ENCODE measurements around the gene GUCA1A.

DNA sequence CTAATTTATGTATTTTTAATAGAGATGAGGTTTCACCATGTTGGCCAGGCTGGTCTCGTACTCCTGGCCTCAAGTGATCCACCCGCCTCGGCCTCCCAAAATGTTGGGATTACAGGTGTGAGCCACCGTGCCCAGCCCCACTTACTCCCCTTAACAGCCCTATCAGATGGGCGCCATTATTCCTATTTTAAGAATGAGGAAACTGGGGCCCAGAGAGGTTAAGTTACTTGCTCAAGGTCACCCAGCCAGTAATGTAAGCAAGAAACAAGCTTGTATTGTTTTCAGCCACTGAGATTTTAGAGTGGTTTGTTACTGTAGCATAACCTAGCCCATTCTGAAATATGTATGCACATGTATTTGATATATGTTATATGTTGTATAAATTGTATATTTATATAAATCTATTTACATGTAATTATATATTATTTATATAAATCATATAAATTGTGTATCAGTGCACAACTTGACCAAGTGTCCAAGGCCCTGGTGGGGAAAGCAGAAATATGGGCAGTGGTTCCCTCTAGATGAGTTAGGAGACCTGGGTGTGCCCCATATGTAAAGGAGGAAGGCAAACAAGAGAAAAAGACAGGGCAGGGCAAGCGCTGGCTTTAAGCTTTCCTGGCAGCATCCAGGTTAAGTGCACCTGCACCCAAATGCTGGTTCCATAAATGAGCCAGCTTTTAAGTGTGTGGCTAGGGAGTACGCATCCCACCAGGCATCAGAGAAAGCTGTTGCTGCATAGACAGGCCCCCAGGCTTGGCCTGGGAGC, 1.2 kb upstream of the GUCA1A start:
- TF ChIP-seq POLR2AphosphoS5 (IDR thresholded peaks at IDR 0.05; ENCODE audit: borderline replicate concordance, low read depth, low read length): no peak
- no peak for TF ChIP-seq EZH2 (IDR thresholded peaks at IDR 0.05)

Measured in SK-N-MC (cell line).